HG03103 (cell line): ENCODE data around the gene PPP4R2.

ENCODE experiments used
- ATAC-seq: cut with Tn5 transposase; IDR thresholded peaks from one replicate; pipeline ENCODE4 v1.9.1; 2021; ENCODE audit warnings: low read depth; ENCODE audit not compliant: unreplicated experiment

The PPP4R2 gene

DNA sequence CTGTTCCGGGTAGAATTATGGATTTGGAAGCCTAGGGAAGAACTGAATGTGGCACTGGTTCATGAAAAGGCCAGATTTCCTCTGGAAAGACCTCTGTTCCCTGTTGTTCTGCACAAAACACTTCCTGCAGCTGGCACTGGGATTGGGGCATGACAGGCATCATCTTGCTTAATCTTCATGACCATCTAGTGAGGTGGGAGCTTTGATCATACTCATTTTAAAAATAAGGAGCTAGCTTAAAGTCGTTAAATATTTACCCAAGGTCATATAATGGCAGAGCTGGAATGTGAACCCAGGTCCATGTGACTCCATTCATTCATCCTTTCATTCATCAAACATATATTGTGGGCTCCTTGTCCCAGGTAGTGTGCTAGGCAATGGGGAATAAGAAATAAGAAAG, 105.3 kb downstream of the PPP4R2 start:
- no peak for ATAC-seq

DNA sequence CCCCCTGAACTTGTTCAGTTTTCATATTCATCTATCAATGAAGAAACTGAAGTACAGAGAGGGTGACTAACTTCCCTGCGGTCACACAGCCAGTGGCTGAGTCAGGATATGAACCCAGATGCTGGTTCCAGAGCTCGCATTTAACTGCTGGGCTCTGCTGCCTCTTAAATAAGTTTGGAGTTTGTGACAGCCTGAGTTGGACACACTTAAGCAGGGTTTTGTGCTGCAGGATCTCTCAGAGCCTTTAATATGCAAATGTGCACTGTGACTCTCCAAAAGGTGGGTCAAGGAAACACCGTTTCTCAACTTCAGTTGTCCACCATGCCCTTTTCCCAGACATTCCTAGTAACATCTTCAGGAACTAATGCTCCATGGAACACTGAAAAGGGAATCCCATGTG, 110.6 kb downstream of the PPP4R2 start:
- ATAC-seq: no peak

DNA sequence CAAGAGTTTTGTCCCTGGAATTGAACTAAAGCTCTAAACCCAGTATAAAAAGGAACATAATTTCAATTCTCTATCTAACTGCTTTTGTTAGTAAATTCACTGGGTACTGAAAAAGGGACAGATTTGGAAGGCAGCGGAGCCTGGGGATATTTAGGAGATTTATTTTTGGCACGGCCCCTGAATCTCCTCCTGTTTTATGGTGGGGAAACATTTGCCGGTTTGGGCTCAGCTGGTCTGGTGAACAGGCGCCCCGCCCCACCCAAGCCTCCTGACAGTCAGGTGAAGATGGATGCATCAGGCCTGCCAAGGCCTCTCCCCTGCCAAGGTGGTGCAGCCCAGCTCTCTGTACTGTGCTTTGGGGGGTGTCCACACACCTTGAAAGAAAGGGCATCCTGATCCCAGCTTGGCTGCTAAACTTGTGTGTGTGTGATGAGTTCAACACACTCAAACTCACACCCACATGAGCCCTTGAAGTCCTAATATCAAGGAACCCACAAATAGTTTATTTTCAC, 111.1 kb downstream of the PPP4R2 start:
- ATAC-seq: no peak

DNA sequence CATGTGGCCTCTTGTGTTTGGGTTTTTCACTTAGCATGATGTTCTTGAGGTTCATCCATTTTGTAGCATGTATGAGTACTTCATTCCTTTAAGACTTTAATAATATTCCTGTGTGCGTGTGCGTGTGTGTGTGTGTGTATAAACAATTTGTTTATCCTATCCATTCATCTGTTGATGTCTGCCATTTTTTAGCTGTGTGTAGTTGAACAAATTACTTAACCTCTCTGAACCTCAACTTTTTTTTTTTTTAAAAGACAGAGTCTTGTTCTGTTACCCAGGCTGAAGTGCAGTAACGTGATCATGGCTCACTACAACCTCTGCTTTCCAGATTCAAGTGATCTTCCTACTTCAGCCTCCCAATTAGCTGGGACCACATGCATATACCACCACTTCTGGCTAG, 112.1 kb downstream of the PPP4R2 start:
- no peak for ATAC-seq

DNA sequence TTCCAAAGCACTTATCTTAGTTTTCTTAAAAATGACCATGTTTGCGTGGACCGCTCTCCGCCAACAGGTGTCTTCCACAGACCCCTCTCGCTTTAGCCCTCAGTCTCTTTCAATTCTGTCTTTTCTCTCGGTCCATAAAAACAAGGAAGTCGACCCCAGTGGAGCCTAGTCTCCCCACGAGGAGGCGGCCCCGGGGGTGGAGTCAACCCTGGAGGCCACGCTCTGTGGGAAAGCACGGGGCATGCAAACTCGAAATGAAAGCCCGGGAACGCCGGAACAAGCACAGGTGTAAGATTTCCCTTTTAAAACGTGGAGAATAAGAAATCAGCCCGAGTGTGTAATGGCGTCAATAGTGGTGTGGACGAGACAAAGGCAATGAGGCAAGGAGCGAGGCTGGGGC, 113.9 kb downstream of the PPP4R2 start:
- no peak for ATAC-seq

DNA sequence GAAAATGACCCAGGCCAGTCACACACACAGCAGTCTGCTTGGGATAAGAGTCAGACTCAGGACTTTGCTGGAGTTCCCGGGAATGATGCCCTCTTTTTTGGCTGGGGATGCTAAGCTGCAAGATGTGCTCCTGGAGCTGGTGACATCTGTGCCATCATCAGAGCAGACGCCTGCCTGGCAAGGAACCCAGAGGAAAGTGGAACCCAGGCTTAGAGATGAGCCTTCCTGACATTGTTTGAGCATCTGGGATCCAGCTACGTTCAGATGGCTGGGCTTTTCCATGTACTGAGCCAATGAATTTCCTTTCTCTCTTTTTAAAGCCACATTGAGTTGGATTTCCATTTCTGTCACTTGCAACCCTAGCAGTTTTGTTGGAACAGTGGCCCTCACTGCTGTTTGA, 118.1 kb downstream of the PPP4R2 start:
- ATAC-seq: no peak

DNA sequence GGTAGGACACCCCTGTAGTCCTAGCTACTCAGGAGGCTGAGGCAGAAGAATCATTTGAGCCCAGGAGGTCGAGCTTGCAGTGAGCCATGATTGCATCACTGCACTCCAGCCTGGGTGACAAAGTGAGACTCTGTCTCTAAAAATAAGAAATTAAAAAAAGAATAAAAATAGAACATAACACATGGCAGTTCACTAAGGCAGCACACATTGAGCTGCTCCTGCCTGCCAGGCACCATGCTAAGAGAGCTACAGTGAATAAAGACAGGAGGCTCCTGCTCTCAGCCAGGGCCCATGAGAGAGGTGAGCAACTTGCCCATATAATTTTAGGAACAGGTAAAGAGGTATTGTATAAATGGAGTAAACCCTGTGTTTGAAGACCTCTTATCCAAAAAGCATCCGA, 119.2 kb downstream of the PPP4R2 start:
- ATAC-seq: no peak
